Body of pancreas (tissue), 4 donors: ENCODE measurements around the gene PVALB.

Source experiments
- CTCF ChIP-seq, 7 experiments: fragments of 450-650 bp in 4 of 7; fragments of 200-600 bp in 3 of 7; sonication (generic) in 3 of 7; IDR thresholded peaks; one replicate each; pipeline ENCODE4 v1.5.1; 2016 to 2019; ENCODE audit warnings: antibody characterized with exemption in 7 of 7
- POLR2A ChIP-seq, 3 donors: fragments of 450-650 bp; IDR thresholded peaks; one replicate each; pipeline ENCODE4 v1.6.1; 2016; ENCODE audit warnings: antibody characterized with exemption in 3 of 3, mild to moderate bottlenecking in 2 of 3

GRCh38 chr22:36803358-36803757, 13.5 kb downstream of the PVALB start:
- TF ChIP-seq CTCF (IDR thresholded peaks at IDR 0.05) (no peak), POLR2A (IDR thresholded peaks at IDR 0.05) (no peak)
